HCT116 (cell line): ENCODE results near the gene ADK.

Source experiments
- CTCF ChIP-seq, 3 experiments: fragments of 200-600 bp in 1 of 3; sonication (generic) in 1 of 3; IDR thresholded peaks in 2 of 3; conservative IDR thresholded peaks in 1 of 3; 2 replicates each; pipeline ENCODE4 v1.5.1; 2012 to 2017; ENCODE audit warnings: low read depth in 2 of 3, low read length in 2 of 3, antibody characterized with exemption in 1 of 3, borderline replicate concordance in 1 of 3, control low read depth in 1 of 3, mild to moderate bottlenecking in 1 of 3, mixed read lengths in 1 of 3, mixed run types in 1 of 3, moderate library complexity in 1 of 3; ENCODE audit not compliant: insufficient read depth in 1 of 3
- MAX ChIP-seq: IDR thresholded peaks from 2 replicates; pipeline ENCODE4 v1.6.1; 2012

- TF ChIP-seq CTCF (IDR thresholded peaks at IDR 0.05 in 2 of 3, conservative IDR thresholded peaks at IDR 0.05 in 1 of 3; ENCODE audit: borderline replicate concordance in 1 of 3, insufficient read depth in 1 of 3, low read depth in 2 of 3, low read length in 2 of 3) (no peak), MAX (no peak)
Measured at GRCh38 chr10:74683067-74683466, 532.0 kb downstream of the ADK start.
